ENCODE results near the gene CHRNA7. TPM values are rescaled to one million over a fixed set of nuclear protein-coding genes. Genes with fewer than 3 reads are reported as not detected.

Gene CHRNA7
- total RNA-seq, 2 donors from 2014 or later = 3.9 to 5.2 TPM

- Histone ChIP-seq H3K4me3 (no peak overlapping the region), H3K27ac (no peak overlapping the region), H3K4me1 (no peaks in the 10 kb centered on the region), H3K9me3 (no peaks in the 10 kb centered on the region), H3K27me3 (no peaks in the 10 kb centered on the region), H3K36me3 (no peaks in the 10 kb centered on the region), H3K9ac (ENCODE audit: low read depth in 2 of 2, low read length in 2 of 2) (no peak overlapping the region)
- TF ChIP-seq CTCF (IDR thresholded peaks at IDR 0.05) = no peak
- no peak for DNase-seq
- intact Hi-C loops (cut with DNase I) = no loop called here
Observed at GRCh38 chr15:32096916-32097617, 66.8 kb downstream of the CHRNA7 start.

GRCh38 chr15:32098033-32098432 lies 67.7 kb downstream of the CHRNA7 start:
- H3K4me3 ChIP-seq = no peak overlapping the region

GRCh38 chr15:32099097-32099785 lies 68.9 kb downstream of the CHRNA7 start:
- H3K36me3 ChIP-seq = no peaks in the 10 kb centered on the region
- no peak overlapping the region for H3K9ac ChIP-seq (ENCODE audit: low read depth in 2 of 2, low read length in 2 of 2)
- H3K27me3 ChIP-seq = no peaks in the 10 kb centered on the region
- no peak overlapping the region for H3K27ac ChIP-seq
- no peak for TF ChIP-seq CTCF (IDR thresholded peaks at IDR 0.05)
- intact Hi-C loops (cut with DNase I) = no loop called here
- no peak overlapping the region for H3K4me3 ChIP-seq
- no peaks in the 10 kb centered on the region for H3K9me3 ChIP-seq
- no peaks in the 10 kb centered on the region for H3K4me1 ChIP-seq
- no peak for DNase-seq

More at GRCh38 chr15:32098033-32098432, 67.7 kb downstream of the CHRNA7 start:
- no peaks in the 10 kb centered on the region for H3K9me3 ChIP-seq
- no peaks in the 10 kb centered on the region for H3K27me3 ChIP-seq
- no peaks in the 10 kb centered on the region for H3K36me3 ChIP-seq
- intact Hi-C loops (cut with DNase I) = no loop called here
- H3K27ac ChIP-seq = no peak overlapping the region
- H3K4me1 ChIP-seq = no peaks in the 10 kb centered on the region
- no peak for TF ChIP-seq CTCF (IDR thresholded peaks at IDR 0.05)
- DNase-seq = peak; percentile 33
- no peak overlapping the region for H3K9ac ChIP-seq (ENCODE audit: low read depth in 2 of 2, low read length in 2 of 2)

GRCh38 chr15:32099956-32100684 lies 69.8 kb downstream of the CHRNA7 start:
- no peak overlapping the region for H3K27ac ChIP-seq
- no peak for TF ChIP-seq CTCF (IDR thresholded peaks at IDR 0.05)
- H3K4me1 ChIP-seq = no peaks in the 10 kb centered on the region
- no peaks in the 10 kb centered on the region for H3K27me3 ChIP-seq
- intact Hi-C loops (cut with DNase I) = no loop called here
- no peak overlapping the region for H3K4me3 ChIP-seq
- H3K9ac ChIP-seq (ENCODE audit: low read depth in 2 of 2, low read length in 2 of 2) = no peak overlapping the region
- H3K36me3 ChIP-seq = no peaks in the 10 kb centered on the region
- DNase-seq = no peak
- H3K9me3 ChIP-seq = no peaks in the 10 kb centered on the region

- Histone ChIP-seq H3K27ac (no peak overlapping the region), H3K4me1 (no peaks in the 10 kb centered on the region), H3K9me3 (no peaks in the 10 kb centered on the region), H3K4me3 (no peak overlapping the region), H3K27me3 (no peaks in the 10 kb centered on the region), H3K9ac (ENCODE audit: low read depth in 2 of 2, low read length in 2 of 2) (no peak overlapping the region), H3K36me3 (no peaks in the 10 kb centered on the region)
- no peak for DNase-seq
- TF ChIP-seq CTCF (IDR thresholded peaks at IDR 0.05) = no peak
- intact Hi-C loops (cut with DNase I) = no loop called here
Observed at GRCh38 chr15:32104061-32104995, 74.0 kb downstream of the CHRNA7 start.

Measured in colonic mucosa (tissue), 4 donors.